IPS-15b (cell line): ENCODE data around the gene POU6F2.

Experiments
- H3K27me3 ChIP-seq: one replicate; pipeline ENCODE4 v1.6.1; 2013; ENCODE audit warnings: low read length; ENCODE audit not compliant: control insufficient read depth, insufficient read depth
- H3K36me3 ChIP-seq: one replicate; pipeline ENCODE4 v1.6.1; 2013; ENCODE audit warnings: low read length; ENCODE audit not compliant: control insufficient read depth, insufficient read depth
- H3K4me1 ChIP-seq: one replicate; pipeline ENCODE4 v1.6.1; 2013; ENCODE audit warnings: mild to moderate bottlenecking, low read length; ENCODE audit not compliant: control insufficient read depth, insufficient read depth
- H3K4me3 ChIP-seq: one replicate; pipeline ENCODE4 v1.5.1; 2013; ENCODE audit warnings: low read depth, low read length
- H3K9ac ChIP-seq: one replicate; pipeline ENCODE4 v1.6.1; 2013; ENCODE audit warnings: low read depth, mild to moderate bottlenecking, low read length
- H3K9me3 ChIP-seq: one replicate; pipeline ENCODE4 v1.6.1; 2013; ENCODE audit warnings: mild to moderate bottlenecking, low read length; ENCODE audit not compliant: control insufficient read depth, insufficient read depth

Gene POU6F2

GRCh38 chr7:39299695-39300094, 322.0 kb downstream of the POU6F2 start:
- H3K36me3 ChIP-seq: no peaks in the 10 kb centered on the region
- H3K4me3 ChIP-seq: no peak overlapping the region
- no peaks in the 10 kb centered on the region for H3K27me3 ChIP-seq
- H3K4me1 ChIP-seq: no peaks in the 10 kb centered on the region
- H3K9ac ChIP-seq: no peak overlapping the region
- H3K9me3 ChIP-seq: no peaks in the 10 kb centered on the region

GRCh38 chr7:39300276-39300675, 322.6 kb downstream of the POU6F2 start:
- H3K9ac ChIP-seq: no peak overlapping the region
- no peaks in the 10 kb centered on the region for H3K4me1 ChIP-seq
- no peaks in the 10 kb centered on the region for H3K9me3 ChIP-seq
- no peaks in the 10 kb centered on the region for H3K36me3 ChIP-seq
- no peaks in the 10 kb centered on the region for H3K27me3 ChIP-seq
- no peak overlapping the region for H3K4me3 ChIP-seq

- no peaks in the 10 kb centered on the region for H3K27me3 ChIP-seq
- H3K4me1 ChIP-seq: no peaks in the 10 kb centered on the region
- H3K36me3 ChIP-seq: no peaks in the 10 kb centered on the region
- no peak overlapping the region for H3K4me3 ChIP-seq
- no peaks in the 10 kb centered on the region for H3K9me3 ChIP-seq
- no peak overlapping the region for H3K9ac ChIP-seq
These were observed 323.8 kb downstream of the POU6F2 start for GRCh38 chr7:39301543-39301942.

- Histone ChIP-seq H3K9me3 (no peaks in the 10 kb centered on the region), H3K36me3 (no peaks in the 10 kb centered on the region), H3K4me3 (no peak overlapping the region), H3K9ac (no peak overlapping the region), H3K4me1 (no peaks in the 10 kb centered on the region), H3K27me3 (no peaks in the 10 kb centered on the region)
These were observed 326.5 kb downstream of the POU6F2 start for GRCh38 chr7:39304178-39304577.

GRCh38 chr7:39304668-39305405, 327.1 kb downstream of the POU6F2 start:
- no peaks in the 10 kb centered on the region for H3K27me3 ChIP-seq
- no peaks in the 10 kb centered on the region for H3K9me3 ChIP-seq
- H3K9ac ChIP-seq: no peak overlapping the region
- no peaks in the 10 kb centered on the region for H3K4me1 ChIP-seq
- no peaks in the 10 kb centered on the region for H3K36me3 ChIP-seq
- H3K4me3 ChIP-seq: no peak overlapping the region

- Histone ChIP-seq H3K9me3 (no peaks in the 10 kb centered on the region), H3K9ac (no peak overlapping the region), H3K4me1 (no peaks in the 10 kb centered on the region), H3K27me3 (no peaks in the 10 kb centered on the region), H3K36me3 (no peaks in the 10 kb centered on the region), H3K4me3 (no peak overlapping the region)
These were observed 328.4 kb downstream of the POU6F2 start for GRCh38 chr7:39306016-39306570.

GRCh38 chr7:39310699-39311098, 333.0 kb downstream of the POU6F2 start:
- H3K9me3 ChIP-seq: no peaks in the 10 kb centered on the region
- no peaks in the 10 kb centered on the region for H3K27me3 ChIP-seq

GRCh38 chr7:39312254-39312989, 334.7 kb downstream of the POU6F2 start:
- Histone ChIP-seq H3K4me3 (no peak overlapping the region), H3K4me1 (peaks cover 20% of the 10 kb centered on the region), H3K9ac (no peak overlapping the region), H3K27me3 (no peaks in the 10 kb centered on the region), H3K36me3 (no peaks in the 10 kb centered on the region), H3K9me3 (no peaks in the 10 kb centered on the region)

More at GRCh38 chr7:39310699-39311098, 333.0 kb downstream of the POU6F2 start:
- Histone ChIP-seq H3K9ac (no peak overlapping the region), H3K4me1 (peaks cover 18% of the 10 kb centered on the region), H3K4me3 (no peak overlapping the region), H3K36me3 (no peaks in the 10 kb centered on the region)

- no peaks in the 10 kb centered on the region for H3K36me3 ChIP-seq
- no peaks in the 10 kb centered on the region for H3K9me3 ChIP-seq
- H3K4me3 ChIP-seq: no peak overlapping the region
- no peaks in the 10 kb centered on the region for H3K27me3 ChIP-seq
- peaks cover 22% of the 10 kb centered on the region for H3K4me1 ChIP-seq
- no peak overlapping the region for H3K9ac ChIP-seq
These were observed 335.7 kb downstream of the POU6F2 start for GRCh38 chr7:39313376-39313775.

- Histone ChIP-seq H3K27me3 (no peaks in the 10 kb centered on the region), H3K36me3 (no peaks in the 10 kb centered on the region), H3K9me3 (no peaks in the 10 kb centered on the region), H3K4me3 (no peak overlapping the region), H3K4me1 (peaks cover 22% of the 10 kb centered on the region), H3K9ac (no peak overlapping the region)
These were observed 336.3 kb downstream of the POU6F2 start for GRCh38 chr7:39313974-39314373.

GRCh38 chr7:39317107-39317506, 339.4 kb downstream of the POU6F2 start:
- H3K9ac ChIP-seq: no peak overlapping the region
- H3K4me1 ChIP-seq: peaks cover 22% of the 10 kb centered on the region
- no peak overlapping the region for H3K4me3 ChIP-seq
- no peaks in the 10 kb centered on the region for H3K36me3 ChIP-seq
- no peaks in the 10 kb centered on the region for H3K27me3 ChIP-seq
- H3K9me3 ChIP-seq: no peaks in the 10 kb centered on the region

- Histone ChIP-seq H3K9me3 (no peaks in the 10 kb centered on the region), H3K4me3 (no peak overlapping the region), H3K9ac (no peak overlapping the region), H3K4me1 (peaks cover 22% of the 10 kb centered on the region), H3K36me3 (no peaks in the 10 kb centered on the region), H3K27me3 (no peaks in the 10 kb centered on the region)
These were observed 340.2 kb downstream of the POU6F2 start for GRCh38 chr7:39317896-39318295.
